GM23248 (cell line): ENCODE data around the gene CAPS2. TPM values are rescaled to one million over a fixed set of nuclear protein-coding genes. Genes with fewer than 3 reads are reported as not detected.

Source experiments
- DNase-seq: peaks from one replicate; pipeline ENCODE4 v3.0.0-alpha.2; 2015
- H2AFZ ChIP-seq: fragments of 200-600 bp; sonication (generic); 2 replicates; pipeline ENCODE4 v1.6.1; 2016; ENCODE audit warnings: antibody characterized with exemption
- H3F3A ChIP-seq: fragments of 200-600 bp; sonication (generic); 2 replicates; pipeline ENCODE4 v1.6.1; 2016; ENCODE audit warnings: mild to moderate bottlenecking, antibody characterized with exemption, mixed run types; ENCODE audit not compliant: insufficient read depth
- H3K27ac ChIP-seq: fragments of 200-600 bp; sonication (generic); 2 replicates; pipeline ENCODE4 v1.5.1; 2016; ENCODE audit warnings: mild to moderate bottlenecking
- H3K27me3 ChIP-seq: fragments of 200-600 bp; sonication (generic); replicated peaks from 2 replicates; pipeline ENCODE4 v1.6.1; 2016; ENCODE audit warnings: mild to moderate bottlenecking; ENCODE audit not compliant: insufficient read depth
- H3K36me3 ChIP-seq: fragments of 200-600 bp; sonication (generic); 2 replicates; pipeline ENCODE4 v1.6.1; 2016; ENCODE audit warnings: low read depth, mild to moderate bottlenecking
- H3K4me1 ChIP-seq: fragments of 200-600 bp; sonication (generic); 2 replicates; pipeline ENCODE4 v1.6.1; 2016; ENCODE audit warnings: mild to moderate bottlenecking; ENCODE audit not compliant: insufficient read depth
- H3K4me2 ChIP-seq: fragments of 200-600 bp; sonication (generic); one replicate; pipeline ENCODE4 v1.6.1; 2016; ENCODE audit warnings: mild to moderate bottlenecking; ENCODE audit not compliant: unreplicated experiment
- H3K4me3 ChIP-seq: fragments of 200-600 bp; sonication (generic); 2 replicates; pipeline ENCODE4 v1.5.1; 2016; ENCODE audit warnings: mild to moderate bottlenecking
- H3K79me2 ChIP-seq: fragments of 200-600 bp; sonication (generic); 2 replicates; pipeline ENCODE4 v1.6.1; 2016; ENCODE audit warnings: mild to moderate bottlenecking; ENCODE audit not compliant: insufficient read depth
- H3K9ac ChIP-seq: fragments of 200-600 bp; sonication (generic); 2 replicates; pipeline ENCODE4 v1.6.1; 2016; ENCODE audit warnings: mild to moderate bottlenecking
- H3K9me2 ChIP-seq: fragments of 200-600 bp; sonication (generic); 2 replicates; pipeline ENCODE4 v1.6.1; 2016; ENCODE audit warnings: mixed run types, mild to moderate bottlenecking, moderate library complexity; ENCODE audit not compliant: insufficient read depth
- H3K9me3 ChIP-seq: fragments of 200-600 bp; sonication (generic); one replicate; pipeline ENCODE4 v1.6.1; 2017; ENCODE audit warnings: low read depth
- H4K20me1 ChIP-seq: fragments of 200-600 bp; sonication (generic); 2 replicates; pipeline ENCODE4 v1.6.0; 2016; ENCODE audit not compliant: insufficient read depth
- EZH2 ChIP-seq: fragments of 200-600 bp; sonication (generic); IDR thresholded peaks from 2 replicates; pipeline ENCODE4 v1.6.1; 2018; ENCODE audit warnings: antibody characterized with exemption, mild to moderate bottlenecking; ENCODE audit not compliant: insufficient read depth, poor library complexity, severe bottlenecking
- EZH2phosphoT487 ChIP-seq: fragments of 200-600 bp; sonication (generic); IDR thresholded peaks from 2 replicates; pipeline ENCODE4 v1.6.1; 2018; ENCODE audit warnings: antibody characterized with exemption, moderate library complexity, mild to moderate bottlenecking, low read depth; ENCODE audit not compliant: insufficient read depth
- WGBS, 2 experiments: methylation state at CpG; one replicate each; pipeline ENCODE4 v1.1.6; 2015 to 2017; ENCODE audit warnings: low lambda C conversion rate in 2 of 2, low coverage in 1 of 2; ENCODE audit errors: missing lambda C conversion rate in 2 of 2; 5-methylcytosine and 5-hydroxymethylcytosine counted together
- in situ Hi-C: fragments of 300-500 bp; cut with MboI; formaldehyde crosslinking; loops from 2 replicates; pipeline ENCODE4 v1.15.0; 2020
- polyA plus RNA-seq: library from polyadenylated mRNA; unstranded; fragments of >200 nt; fragmentation: Nextera tagmentation; extraction: Ambion mirVana; gene quantifications from 2 replicates; pipeline ENCODE4 v1.2.1, GENCODE V29; 2016
- total RNA-seq: library from RNA; depleted of rRNA; stranded (reverse); fragments of >200 nt; shearing (Covaris generic); gene quantifications from 2 replicates; pipeline ENCODE4 v1.2.3, GENCODE V29; 2014; rRNA removed

The CAPS2 gene
- total and polyA plus RNA-seq, 2 experiments from 2014 or later, result 1.5 to 4.4 TPM

- WGBS, 2 experiments, result 71 to 92% methylated on average over 2 of the region's 2 CpGs
- no peak overlapping the region for H2AFZ ChIP-seq
Measured at GRCh38 chr12:75257510-75257909, 72.6 kb downstream of the CAPS2 start.

GRCh38 chr12:75245108-75245507 lies 85.0 kb downstream of the CAPS2 start:
- no peak overlapping the region for H3K27ac ChIP-seq
- H3K36me3 ChIP-seq, result no peaks in the 10 kb centered on the region
- no peaks in the 10 kb centered on the region for H3K79me2 ChIP-seq
- H3K9me3 ChIP-seq, result no peaks in the 10 kb centered on the region
- H3K4me2 ChIP-seq, result no peak overlapping the region
- no peak for DNase-seq
- H3K4me1 ChIP-seq, result no peaks in the 10 kb centered on the region
- H4K20me1 ChIP-seq, result no peaks in the 10 kb centered on the region
- no peaks in the 10 kb centered on the region for H3K9me2 ChIP-seq
- H3K4me3 ChIP-seq, result no peak overlapping the region
- TF ChIP-seq EZH2phosphoT487 (no peak), EZH2 (no peak)
- no peaks in the 10 kb centered on the region for H3F3A ChIP-seq
- in situ Hi-C loops, result no loop called here
- H3K27me3 ChIP-seq, result no peaks in the 10 kb centered on the region
- no peak overlapping the region for H3K9ac ChIP-seq
- no peak overlapping the region for H2AFZ ChIP-seq

More at GRCh38 chr12:75257510-75257909, 72.6 kb downstream of the CAPS2 start:
- no peaks in the 10 kb centered on the region for H4K20me1 ChIP-seq
- in situ Hi-C loops, result no loop called here
- H3F3A ChIP-seq, result no peaks in the 10 kb centered on the region
- H3K4me1 ChIP-seq, result no peaks in the 10 kb centered on the region
- no peaks in the 10 kb centered on the region for H3K36me3 ChIP-seq
- no peak overlapping the region for H3K4me2 ChIP-seq
- no peaks in the 10 kb centered on the region for H3K9me2 ChIP-seq
- H3K9me3 ChIP-seq, result no peaks in the 10 kb centered on the region
- TF ChIP-seq EZH2 (no peak), EZH2phosphoT487 (no peak)
- no peak overlapping the region for H3K9ac ChIP-seq
- DNase-seq, result no peak
- H3K4me3 ChIP-seq, result no peak overlapping the region
- H3K27me3 ChIP-seq, result no peaks in the 10 kb centered on the region
- H3K27ac ChIP-seq, result no peak overlapping the region
- H3K79me2 ChIP-seq, result no peaks in the 10 kb centered on the region

GRCh38 chr12:75239987-75240386 lies 90.1 kb downstream of the CAPS2 start:
- in situ Hi-C loops, result no loop called here
- Histone ChIP-seq H3K36me3 (no peaks in the 10 kb centered on the region), H3K4me2 (no peak overlapping the region), H3K4me3 (no peak overlapping the region), H3F3A (no peaks in the 10 kb centered on the region), H3K9me3 (no peaks in the 10 kb centered on the region), H3K27ac (no peak overlapping the region), H3K27me3 (no peaks in the 10 kb centered on the region), H3K79me2 (no peaks in the 10 kb centered on the region), H3K9ac (no peak overlapping the region), H3K4me1 (no peaks in the 10 kb centered on the region), H3K9me2 (no peaks in the 10 kb centered on the region), H4K20me1 (no peaks in the 10 kb centered on the region), H2AFZ (no peak overlapping the region)
- no peak for TF ChIP-seq EZH2
- no peak for TF ChIP-seq EZH2phosphoT487
- DNase-seq, result no peak

GRCh38 chr12:75236206-75236605 lies 93.9 kb downstream of the CAPS2 start:
- in situ Hi-C loops, result no loop called here
- DNase-seq, result no peak
- Histone ChIP-seq H3K9me3 (no peaks in the 10 kb centered on the region), H3K4me2 (no peak overlapping the region), H4K20me1 (no peaks in the 10 kb centered on the region), H2AFZ (no peak overlapping the region), H3K79me2 (no peaks in the 10 kb centered on the region), H3K27ac (no peak overlapping the region), H3K9ac (no peak overlapping the region), H3K27me3 (no peaks in the 10 kb centered on the region), H3K4me1 (no peaks in the 10 kb centered on the region), H3K4me3 (no peak overlapping the region), H3K36me3 (no peaks in the 10 kb centered on the region), H3K9me2 (no peaks in the 10 kb centered on the region), H3F3A (no peaks in the 10 kb centered on the region)
- no peak for TF ChIP-seq EZH2phosphoT487
- no peak for TF ChIP-seq EZH2
- 24 to 29% methylated on average over 1 of the region's 1 CpG for WGBS, 2 experiments

GRCh38 chr12:75227132-75227531 lies 103.0 kb downstream of the CAPS2 start:
- no peaks in the 10 kb centered on the region for H3K4me1 ChIP-seq
- no peak overlapping the region for H2AFZ ChIP-seq
- H3K4me3 ChIP-seq, result no peak overlapping the region
- H4K20me1 ChIP-seq, result no peaks in the 10 kb centered on the region
- no peaks in the 10 kb centered on the region for H3K79me2 ChIP-seq
- H3K9me3 ChIP-seq, result no peaks in the 10 kb centered on the region
- no peak overlapping the region for H3K4me2 ChIP-seq
- DNase-seq, result no peak
- 52 to 60% methylated on average over 1 of the region's 1 CpG for WGBS, 2 experiments
- H3K27me3 ChIP-seq, result no peaks in the 10 kb centered on the region
- H3K27ac ChIP-seq, result no peak overlapping the region
- no peaks in the 10 kb centered on the region for H3K36me3 ChIP-seq
- H3K9me2 ChIP-seq, result no peaks in the 10 kb centered on the region; the same call in 1 of the 2 replicates
- no peaks in the 10 kb centered on the region for H3F3A ChIP-seq
- TF ChIP-seq EZH2phosphoT487 (no peak), EZH2 (no peak)
- in situ Hi-C loops, result no loop called here
- H3K9ac ChIP-seq, result no peak overlapping the region

Other genes with a start within 250 kb of the CAPS2 start
- gene KCNC2, start 120.5 kb downstream of the CAPS2 start, total RNA-seq, result not detected in 2 replicates
- gene KCNC2, start 120.5 kb downstream of the CAPS2 start, polyA plus RNA-seq, result not detected in 2 replicates
- not detected in 2 replicates for gene GLIPR1L1, start 4.3 kb upstream of the CAPS2 start, total RNA-seq
- not detected in 2 replicates for gene GLIPR1L1, start 4.3 kb upstream of the CAPS2 start, polyA plus RNA-seq
- 0.51 and 1.6 TPM in 2 replicates for gene GLIPR1L2, start 60.8 kb upstream of the CAPS2 start, total RNA-seq
- gene GLIPR1L2, start 60.8 kb upstream of the CAPS2 start, polyA plus RNA-seq, result 2.1 and 2.3 TPM in 2 replicates
- gene GLIPR1, start 150.4 kb upstream of the CAPS2 start, total RNA-seq, result 272 and 303 TPM in 2 replicates
- 488 and 507 TPM in 2 replicates for gene GLIPR1, start 150.4 kb upstream of the CAPS2 start, polyA plus RNA-seq
- 45.3 and 54.9 TPM in 2 replicates for gene KRR1, start 181.3 kb upstream of the CAPS2 start, total RNA-seq
- gene KRR1, start 181.3 kb upstream of the CAPS2 start, polyA plus RNA-seq, result 35.1 and 37.4 TPM in 2 replicates